GM19463 (cell line): ENCODE data around the gene FBXO15.

ENCODE experiments used
- ATAC-seq: cut with Tn5 transposase; IDR thresholded peaks from one replicate; pipeline ENCODE4 v1.9.1; 2021; ENCODE audit warnings: mild to moderate bottlenecking, moderate library complexity; ENCODE audit not compliant: unreplicated experiment

Gene FBXO15

GRCh38 chr18:74064510-74064909 lies 83.1 kb downstream of the FBXO15 start:
- peak; percentile 60 for ATAC-seq

GRCh38 chr18:74063557-74063956 lies 84.1 kb downstream of the FBXO15 start:
- ATAC-seq, result no peak

GRCh38 chr18:74063023-74063422 lies 84.6 kb downstream of the FBXO15 start:
- ATAC-seq, result peak; percentile 49

GRCh38 chr18:74062037-74062436 lies 85.6 kb downstream of the FBXO15 start:
- no peak for ATAC-seq

- ATAC-seq, result no peak
These were observed 87.1 kb downstream of the FBXO15 start for GRCh38 chr18:74060579-74060978.

GRCh38 chr18:74050807-74051206 lies 96.8 kb downstream of the FBXO15 start:
- ATAC-seq, result no peak

- peak; percentile 95 for ATAC-seq
These were observed 106.9 kb downstream of the FBXO15 start for GRCh38 chr18:74040459-74041332.

- ATAC-seq, result no peak
These were observed 107.6 kb downstream of the FBXO15 start for GRCh38 chr18:74040008-74040407.

- no peak for ATAC-seq
These were observed 118.5 kb downstream of the FBXO15 start for GRCh38 chr18:74029161-74029560.
